Measurements from ENCODE around the gene NTHL1.
A peak's percentile ranks its signal among the peaks of the same experiment; 100 is the strongest.

NTHL1 gene

GRCh38 chr16:1990351-1991134 is 57.1 kb downstream of the NTHL1 start (continued):
- TF ChIP-seq RBAK (tag by site-specific recombination; IDR thresholded peaks at IDR 0.05) (no peak), ZNF624 (tag by site-specific recombination; IDR thresholded peaks at IDR 0.05) (no peak), ZNF335 (tag by site-specific recombination; conservative IDR thresholded peaks at IDR 0.05) (peak; percentile 70), ZBTB26 (tag by site-specific recombination; optimal IDR thresholded peaks at IDR 0.05) (peak; percentile 36), ZNF843 (tag by site-specific recombination; IDR thresholded peaks at IDR 0.05) (no peak), ZNF561 (tag by site-specific recombination; IDR thresholded peaks at IDR 0.05; ENCODE audit: borderline replicate concordance) (peak; percentile 53; the same call in 1 of the 2 replicates), ZNF211 (tag by site-specific recombination; IDR thresholded peaks at IDR 0.05; ENCODE audit: low read depth) (no peak), ZSCAN23 (tag by site-specific recombination; IDR thresholded peaks at IDR 0.05) (no peak), ZNF639 (tag by site-specific recombination; IDR thresholded peaks at IDR 0.05) (no peak), ATF2 (tag by site-specific recombination; IDR thresholded peaks at IDR 0.05; ENCODE audit: low read depth) (peak; percentile 95), PRDM10 (tag by site-specific recombination; IDR thresholded peaks at IDR 0.05) (peak; percentile 97), ZNF600 (tag by site-specific recombination; IDR thresholded peaks at IDR 0.05) (peak; percentile 81), HIC1 (tag by site-specific recombination; IDR thresholded peaks at IDR 0.05) (peak; percentile 58; the same call in 1 of the 2 replicates), INSM2 (tag by site-specific recombination; IDR thresholded peaks at IDR 0.05) (0 out of 2 replicates have a peak, but pooled peaks have one; percentile 40), ZIC2 (tag by site-specific recombination; IDR thresholded peaks at IDR 0.05) (peak; percentile 78)
